ENCODE measurements around the gene ZNF784.

Gene ZNF784, protein sequence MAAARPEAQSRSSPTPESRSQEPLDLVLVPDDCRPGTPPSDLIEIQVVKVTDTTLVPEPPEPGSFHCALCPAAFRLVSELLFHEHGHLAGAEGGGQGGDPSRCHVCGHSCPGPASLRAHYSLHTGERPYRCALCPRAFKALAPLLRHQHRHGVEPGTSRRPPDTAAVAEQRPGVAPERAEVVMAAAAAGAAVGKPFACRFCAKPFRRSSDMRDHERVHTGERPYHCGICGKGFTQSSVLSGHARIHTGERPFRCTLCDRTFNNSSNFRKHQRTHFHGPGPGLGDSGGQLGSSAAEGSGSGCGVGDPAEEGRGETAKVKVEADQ

GRCh38 chr19:55624109-55625003 is at the start of gene ZNF784:
Gene ZNF784 (minus strand): TSS chr19:55624566. CDS start chr19:55624561, 5 bp downstream.
- peak; percentile 80 to 86 for DNase-seq (ENCODE audit: low read depth in 2 of 2)

GRCh38 chr19:55673889-55674288 is 49.5 kb upstream of the ZNF784 start:
- DNase-seq (ENCODE audit: low read depth in 2 of 2): no peak

DNA sequence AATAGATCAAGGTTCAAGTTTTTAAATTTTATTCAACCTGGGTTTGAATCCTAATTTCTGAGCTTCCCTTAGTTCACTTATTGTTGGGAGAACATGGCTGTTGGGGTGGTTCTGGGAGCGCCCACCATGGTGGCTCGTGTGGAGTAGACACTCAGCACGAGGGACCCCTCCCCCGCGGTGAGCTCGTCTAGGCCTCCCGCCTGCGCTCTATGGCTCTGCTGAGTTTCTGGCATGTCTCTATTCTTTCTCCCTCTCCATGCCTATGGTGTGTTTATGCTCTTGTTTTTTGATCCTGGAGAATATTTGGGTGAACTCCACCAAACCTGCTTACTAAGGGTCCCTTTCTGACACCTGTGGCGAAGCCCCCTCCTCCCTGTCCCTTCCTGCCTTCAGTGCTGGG is 49.1 kb upstream of the ZNF784 start:
- DNase-seq (ENCODE audit: low read depth in 2 of 2): no peak

DNA sequence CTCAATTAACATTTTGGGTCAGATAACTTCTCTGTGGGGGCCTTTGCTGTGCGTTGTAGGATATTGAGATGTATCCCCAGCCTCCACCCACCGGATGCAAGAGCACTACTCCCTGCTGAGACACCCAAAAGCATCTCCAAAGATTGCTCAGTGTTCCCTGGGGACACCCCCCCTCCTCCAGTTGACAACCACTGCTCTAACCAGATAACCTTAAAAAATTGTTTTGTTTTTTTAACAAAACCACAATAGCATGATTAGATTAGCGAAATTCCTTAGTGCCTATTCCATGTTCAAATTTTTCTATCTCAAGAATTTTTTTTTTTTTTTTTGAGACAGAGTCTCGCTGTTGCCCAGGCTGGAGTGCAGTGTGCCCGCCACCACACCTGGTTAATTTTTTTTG is 48.1 kb upstream of the ZNF784 start:
- DNase-seq (ENCODE audit: low read depth in 2 of 2): no peak

GRCh38 chr19:55671054-55671378 is 46.6 kb upstream of the ZNF784 start:
- DNase-seq (ENCODE audit: low read depth in 2 of 2): no peak

- no peak for DNase-seq (ENCODE audit: low read depth in 2 of 2)
Measured at GRCh38 chr19:55670280-55671053, 46.1 kb upstream of the ZNF784 start.

- no peak for DNase-seq (ENCODE audit: low read depth in 2 of 2)
Measured at GRCh38 chr19:55669418-55670279, 45.3 kb upstream of the ZNF784 start.

DNA sequence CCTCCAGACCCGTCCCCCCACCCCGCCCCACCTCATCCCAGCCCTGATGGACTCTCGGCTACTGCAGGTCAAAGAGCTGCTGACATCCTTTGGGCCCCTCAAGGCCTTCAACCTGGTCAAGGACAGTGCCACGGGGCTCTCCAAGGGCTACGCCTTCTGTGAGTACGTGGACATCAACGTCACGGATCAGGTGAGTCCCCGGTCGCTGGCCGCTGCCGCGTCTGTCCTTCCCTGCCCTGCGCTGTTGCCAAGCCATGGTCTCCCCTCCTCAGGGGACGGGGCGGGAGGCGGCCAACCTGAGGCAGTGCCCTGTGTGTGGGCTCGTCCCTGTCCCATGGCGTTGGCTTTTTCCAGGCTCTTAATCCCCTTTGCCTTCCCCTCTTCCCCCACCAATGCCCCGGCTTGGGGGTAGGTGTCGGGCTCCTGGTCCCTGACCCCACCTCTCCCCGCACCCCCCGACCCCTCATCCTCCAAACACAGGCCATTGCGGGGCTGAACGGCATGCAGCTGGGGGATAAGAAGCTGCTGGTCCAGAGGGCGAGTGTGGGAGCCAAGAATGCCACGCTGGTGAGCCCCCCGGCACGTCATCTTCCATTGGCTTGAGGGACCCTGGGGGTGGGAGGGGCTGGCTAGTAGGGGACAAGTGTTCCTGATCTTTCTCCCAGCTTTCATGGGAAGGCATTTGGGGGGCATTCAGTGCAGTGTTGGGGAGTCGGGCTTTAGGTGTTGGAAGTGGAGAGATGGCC is 44.4 kb upstream of the ZNF784 start:
- DNase-seq (ENCODE audit: low read depth in 2 of 2): no peak

- no peak for DNase-seq (ENCODE audit: low read depth in 2 of 2)
Measured at GRCh38 chr19:55667958-55668357, 43.6 kb upstream of the ZNF784 start.

- DNase-seq (ENCODE audit: low read depth in 2 of 2): no peak
Measured at GRCh38 chr19:55667511-55667910, 43.1 kb upstream of the ZNF784 start.

GRCh38 chr19:55667006-55667381 is 42.6 kb upstream of the ZNF784 start:
- no peak for DNase-seq (ENCODE audit: low read depth in 2 of 2)

DNA sequence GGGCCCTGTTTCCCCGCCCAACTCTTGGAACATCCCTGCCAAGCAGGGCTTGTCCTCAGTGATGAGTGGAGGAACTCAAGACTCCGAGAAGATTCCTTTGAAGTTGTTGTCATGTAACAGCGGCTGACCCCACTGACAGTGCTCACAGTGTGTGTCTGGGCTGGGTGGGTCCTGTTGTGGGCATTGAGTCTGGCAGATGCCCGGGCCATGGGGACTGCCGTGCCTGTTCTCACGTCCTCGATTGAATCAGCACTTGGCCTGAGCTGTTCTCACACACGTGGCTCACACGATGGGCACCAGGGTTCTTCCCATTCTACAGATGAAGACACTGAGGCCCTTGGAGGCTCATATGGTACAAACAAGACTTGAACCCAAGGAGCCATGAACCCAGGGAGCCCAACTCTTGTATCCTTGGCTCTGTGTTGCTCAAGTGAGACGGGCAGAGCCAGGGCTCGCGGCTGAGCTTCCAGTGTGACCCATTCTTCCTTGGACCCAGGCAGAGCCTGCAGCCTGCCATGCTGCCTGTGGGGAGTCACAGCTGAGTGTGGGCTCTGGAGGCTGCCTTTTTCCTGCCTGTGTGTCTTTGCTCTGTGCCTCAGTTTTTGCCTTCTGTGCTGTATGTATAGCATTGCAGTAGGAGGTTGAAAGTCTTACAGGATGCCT is 42.1 kb upstream of the ZNF784 start:
- DNase-seq (ENCODE audit: low read depth in 2 of 2): no peak

DNA sequence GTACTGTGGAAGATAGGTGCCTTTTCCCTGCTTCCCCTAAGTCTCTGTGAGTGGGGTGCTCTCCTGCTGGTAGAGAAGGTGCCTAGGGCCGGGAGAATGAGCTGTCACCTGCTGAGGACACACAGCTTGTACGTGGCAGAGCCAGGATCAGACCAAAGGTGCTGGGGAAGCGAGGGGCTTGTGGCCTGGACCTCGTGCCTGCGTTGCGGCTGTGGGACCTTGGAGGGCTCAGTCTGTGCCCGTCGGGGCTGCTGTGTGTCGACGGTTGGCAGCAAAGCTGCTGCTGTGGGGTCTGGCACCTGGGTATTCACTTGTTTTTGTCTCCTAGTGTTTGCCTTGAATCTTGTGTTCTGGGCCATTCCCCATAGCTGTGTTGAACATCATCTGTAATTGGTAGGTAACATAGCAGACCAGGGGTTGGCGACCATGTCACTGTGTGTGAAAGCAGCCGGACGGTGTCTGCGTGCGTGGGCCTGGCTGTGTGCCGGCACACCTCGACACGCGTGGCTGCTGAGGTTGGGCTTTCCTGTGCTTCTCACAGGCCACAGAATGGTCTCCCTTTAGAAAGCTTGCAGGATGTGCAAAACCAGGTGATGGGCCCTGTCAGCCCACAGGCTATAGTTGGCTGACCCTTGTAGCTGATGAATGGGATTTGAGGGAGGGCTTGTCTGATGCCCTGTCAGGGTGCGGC is 39.6 kb upstream of the ZNF784 start:
- no peak for DNase-seq (ENCODE audit: low read depth in 2 of 2)

DNA sequence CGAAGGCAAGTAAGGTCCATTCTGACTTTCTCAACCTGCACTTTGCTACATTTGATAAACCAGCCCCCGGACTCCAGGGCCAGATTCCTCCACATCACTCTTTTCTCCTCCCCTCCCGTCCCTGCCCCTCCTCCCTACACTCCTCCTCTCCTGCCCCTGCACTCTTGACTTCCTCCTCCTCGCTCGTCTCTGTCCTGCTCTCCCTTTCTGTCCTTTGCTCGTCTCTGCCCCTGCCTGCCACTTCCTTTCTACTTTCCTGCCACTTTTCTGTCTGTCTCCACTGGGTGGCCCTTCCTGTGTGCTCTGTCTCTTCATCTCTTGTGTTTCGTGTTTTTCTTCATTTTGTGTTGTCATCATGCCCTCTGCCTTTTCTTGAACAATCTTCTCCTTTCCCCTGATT is 37.5 kb upstream of the ZNF784 start:
- no peak for DNase-seq (ENCODE audit: low read depth in 2 of 2)

DNA sequence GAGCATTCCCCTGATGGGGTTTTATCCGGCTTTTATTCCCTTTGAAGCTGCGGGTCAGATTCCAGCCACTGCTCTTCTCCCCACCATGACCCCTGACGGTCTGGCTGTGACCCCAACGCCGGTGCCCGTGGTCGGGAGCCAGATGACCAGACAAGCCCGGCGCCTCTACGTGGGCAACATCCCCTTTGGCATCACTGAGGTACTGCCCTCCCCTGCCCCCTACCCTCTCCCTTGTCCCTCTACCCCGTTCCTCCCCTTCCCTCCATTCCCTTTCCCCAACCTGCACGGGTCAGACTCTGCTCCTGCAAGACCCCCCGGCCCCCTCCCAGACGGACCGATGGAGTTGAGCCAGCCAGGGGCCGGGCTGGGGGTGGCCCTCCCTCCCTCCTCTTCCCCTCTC is 36.6 kb upstream of the ZNF784 start:
- DNase-seq (ENCODE audit: low read depth in 2 of 2): no peak

DNA sequence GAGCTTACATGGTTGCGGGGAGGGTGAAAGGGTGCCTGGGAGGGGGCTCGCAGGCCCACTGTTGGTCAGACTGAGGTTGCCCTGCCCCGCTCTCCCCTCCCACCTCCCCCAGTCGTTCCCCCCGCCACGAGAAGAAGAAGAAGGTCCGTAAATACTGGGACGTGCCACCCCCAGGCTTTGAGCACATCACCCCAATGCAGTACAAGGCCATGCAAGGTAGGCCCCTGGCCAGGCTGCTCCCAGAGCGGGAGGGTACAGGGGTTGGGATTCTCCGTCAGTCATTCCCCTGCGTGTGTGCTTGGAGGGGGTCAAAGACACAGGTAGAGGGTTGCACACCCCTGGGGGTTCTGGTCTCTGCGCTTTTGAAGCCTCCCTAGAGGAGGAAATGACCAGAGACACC is 36.0 kb upstream of the ZNF784 start:
- DNase-seq (ENCODE audit: low read depth in 2 of 2): no peak

- no peak for DNase-seq (ENCODE audit: low read depth in 2 of 2)
Measured at GRCh38 chr19:55659822-55660221, 35.5 kb upstream of the ZNF784 start.

- DNase-seq (ENCODE audit: low read depth in 2 of 2): no peak
Measured at GRCh38 chr19:55658846-55659459, 34.6 kb upstream of the ZNF784 start.

All from stimulated activated CD8-positive, alpha-beta memory T cell treated with anti-CD3 and anti-CD28 coated beads, Interleukin-15, amount 100 ng/mL, for 4 hours (primary cell).